T-cell (primary cell): ENCODE results near the gene KCTD7. TPM values are rescaled to one million over a fixed set of nuclear protein-coding genes. Genes with fewer than 3 reads are reported as not detected.
"Not testable (repeated sequence)": the region's sequence is repeated elsewhere in the genome, so short reads cannot be mapped to it uniquely, and the experiment has no call there.

Source experiments
- ATAC-seq, 4 experiments: fragments of 200-7000 bp in 3 of 4; fragments of 150-1000 bp in 1 of 4; cut with Tn5 transposase; replicated peaks in 1 of 4; 1 replicate in 3 of 4; 2 replicates in 1 of 4; pipeline ENCODE4 v1.10.0; 2021; ENCODE audit warnings: moderate library complexity in 3 of 4, mild to moderate bottlenecking in 2 of 4, moderate number of reproducible peaks in 1 of 4
- CTCF ChIA-PET, 2 donors: fragments of 300-600 bp; sonication (Branson Sonifier 250); formaldehyde crosslinking; loops; one replicate each; lab custom pipeline; 2022; ENCODE audit warnings: antibody characterized with exemption in 2 of 2; lab: Charles Lee
- POLR2A ChIA-PET, 2 donors: fragments of 300-600 bp; sonication (Branson Sonifier 250); formaldehyde crosslinking; loops; one replicate each; lab custom pipeline; 2022; ENCODE audit warnings: antibody characterized with exemption in 2 of 2; lab: Charles Lee
- DNase-seq, 35 experiments: peaks; one replicate each; pipeline versions ENCODE4 v3.0.0 to v3.0.0-alpha.2; 2013 to 2023
- H3K27ac ChIP-seq: one replicate; pipeline ENCODE4 v1.5.1; 2013; ENCODE audit warnings: low read length
- H3K27me3 ChIP-seq, 2 experiments: replicated peaks in 1 of 2; 1 replicate in 1 of 2; 2 replicates in 1 of 2; pipeline versions ENCODE4 v1.6.1 to v1.7.0; 2013; ENCODE audit warnings: low read length in 1 of 2, mixed read lengths in 1 of 2; ENCODE audit not compliant: control insufficient read depth in 2 of 2, insufficient read depth in 2 of 2; ENCODE audit errors: extremely low read depth in 1 of 2
- H3K36me3 ChIP-seq, 2 donors: 1 replicate in 1 of 2; 2 replicates in 1 of 2; pipeline versions ENCODE4 v1.6.1 to v1.7.0; 2013; ENCODE audit warnings: low read length in 1 of 2; ENCODE audit not compliant: control insufficient read depth in 2 of 2, insufficient read depth in 1 of 2; ENCODE audit errors: extremely low read depth in 1 of 2
- H3K4me1 ChIP-seq, 2 experiments: 1 replicate in 1 of 2; 2 replicates in 1 of 2; pipeline versions ENCODE4 v1.6.1 to v1.7.0; 2013; ENCODE audit warnings: low read length in 2 of 2, mixed read lengths in 1 of 2; ENCODE audit not compliant: insufficient read depth in 2 of 2, control insufficient read depth in 1 of 2; ENCODE audit errors: extremely low read depth in 1 of 2
- H3K4me3 ChIP-seq, 2 donors: 1 replicate in 1 of 2; 2 replicates in 1 of 2; pipeline versions ENCODE4 v1.5.1 to v1.7.0; 2013; ENCODE audit warnings: mild to moderate bottlenecking in 2 of 2, low read length in 1 of 2, moderate library complexity in 1 of 2; ENCODE audit not compliant: control insufficient read depth in 1 of 2; ENCODE audit errors: extremely low read depth in 1 of 2
- H3K9me3 ChIP-seq: 2 replicates; pipeline ENCODE4 v1.7.0; 2013
- H3K27ac Mint-ChIP-seq, 2 donors: one replicate each; pipeline ENCODE4 v1.8.0; 2020 to 2021; ENCODE audit warnings: mild to moderate bottlenecking in 2 of 2, mixed read lengths in 2 of 2
- H3K27me3 Mint-ChIP-seq, 2 donors: one replicate each; pipeline ENCODE4 v1.8.0; 2021 to 2022; ENCODE audit warnings: mixed read lengths in 2 of 2
- H3K36me3 Mint-ChIP-seq: one replicate; pipeline ENCODE4 v1.8.0; 2021; ENCODE audit warnings: mixed read lengths
- H3K4me1 Mint-ChIP-seq, 3 donors: one replicate each; pipeline ENCODE4 v1.8.0; 2020 to 2022; ENCODE audit warnings: mixed read lengths in 3 of 3, mild to moderate bottlenecking in 1 of 3
- H3K4me3 Mint-ChIP-seq, 3 donors: one replicate each; pipeline ENCODE4 v1.8.0; 2020 to 2022; ENCODE audit warnings: mild to moderate bottlenecking in 3 of 3, mixed read lengths in 3 of 3, moderate library complexity in 3 of 3
- H3K9me3 Mint-ChIP-seq, 3 donors: one replicate each; pipeline ENCODE4 v1.8.0; 2020 to 2022; ENCODE audit warnings: mixed read lengths in 3 of 3
- WGBS: methylation state at CpG from one replicate; pipeline ENCODE4 v1.1.5; 2013; ENCODE audit warnings: missing lambda C conversion rate; ENCODE audit not compliant: insufficient coverage; 5-methylcytosine and 5-hydroxymethylcytosine counted together
- total RNA-seq, 35 experiments: library from RNA in 6 of 35; stranded (reverse) in 6 of 35; fragments of 120-200 nt in 1 of 35; gene quantifications; one replicate each; pipeline versions ENCODE4 v1.2.1 to v1.2.4 and lab custom pipeline; 2013 to 2026

Gene KCTD7
- total RNA-seq, 5 donors from 2014 or later (not counting 1 experiment from before 2014, with no cell fraction given), result 23.1 to 44.3 (median 39.3) TPM

GRCh38 chr7:66653719-66654274 lies 25.1 kb downstream of the KCTD7 start:
- H3K9me3 ChIP-seq, H3K36me3 Mint-ChIP-seq, H3K36me3 ChIP-seq, ATAC-seq, H3K9me3 Mint-ChIP-seq, H3K27me3 ChIP-seq, H3K27me3 Mint-ChIP-seq: not testable (repeated sequence)
- Mint-ChIP-seq H3K27ac (peak overlapping the region; percentile 93 to 94), H3K4me1 (peaks cover 25 to 35% (median 34%) of the 10 kb centered on the region in 3 donors), H3K4me3 (peak overlapping the region; percentile 95 to 98 (median 98))
- Histone ChIP-seq H3K4me3 (peak overlapping the region; percentile 77 to 99), H3K4me1 (peaks cover 5 to 24% of the 10 kb centered on the region in 2 experiments), H3K27ac (peak overlapping the region; percentile 99)
- ChIA-PET CTCF (interaction anchor here in 1 of 2 donors (0.6 to 0.7 kb wide), 2 partner anchors 25 to 86 kb away, joined by 3 to 6 read pairs; partner anchors contain the start of gene KCTD7), POLR2A (interaction anchor here (0.5 to 1.6 kb wide), 9 partner anchors 15 to 651 kb away, joined by 3 to 8 read pairs (median 4); partner anchors contain the start of gene RABGEF1 (in 1 of the 2))
- WGBS, result 13% methylated on average over 36 of the region's 41 CpGs
- DNase-seq, result peak in 1 of 35 experiments; percentile 20

GRCh38 chr7:66654275-66655112 lies 25.8 kb downstream of the KCTD7 start:
- H3K9me3 Mint-ChIP-seq, result no peaks in the 10 kb centered on the region
- Histone ChIP-seq H3K4me3 (peak overlapping the region; percentile 77 to 99), H3K36me3 (no peaks in the 10 kb centered on the region), H3K27me3 (no peaks in the 10 kb centered on the region), H3K9me3 (no peaks in the 10 kb centered on the region), H3K4me1 (peaks cover 5 to 24% of the 10 kb centered on the region in 2 experiments), H3K27ac (peak overlapping the region; percentile 99)
- POLR2A ChIA-PET, result interaction anchor here (0.5 to 1.6 kb wide), 11 partner anchors 16 to 650 kb away, joined by 3 to 8 read pairs (median 5); partner anchors contain the start of gene RABGEF1 (in 1 of the 2)
- ATAC-seq (peak; percentile 94 to 96 (median 94)), DNase-seq (peak; percentile 94 to 99 (median 97))
- CTCF ChIA-PET, result interaction anchor here in 1 of 2 donors (0.6 to 0.7 kb wide), 2 partner anchors 26 to 85 kb away, joined by 3 to 6 read pairs; partner anchors contain the start of gene KCTD7
- no peaks in the 10 kb centered on the region for H3K36me3 Mint-ChIP-seq
- under 1% methylated on average over 80 of the region's 92 CpGs for WGBS
- no peaks in the 10 kb centered on the region for H3K27me3 Mint-ChIP-seq
- peak overlapping the region; percentile 95 to 98 (median 98) for H3K4me3 Mint-ChIP-seq
- H3K27ac Mint-ChIP-seq, result peak overlapping the region; percentile 93 to 94
- peaks cover 25 to 35% (median 34%) of the 10 kb centered on the region in 3 donors for H3K4me1 Mint-ChIP-seq

GRCh38 chr7:66655113-66655806 lies 26.6 kb downstream of the KCTD7 start:
- H3K36me3 Mint-ChIP-seq, CTCF ChIA-PET, H3K9me3 Mint-ChIP-seq, H3K27me3 Mint-ChIP-seq, ATAC-seq, H3K36me3 ChIP-seq, H3K9me3 ChIP-seq, H3K27me3 ChIP-seq, H3K27ac ChIP-seq: not testable (repeated sequence)
- Histone ChIP-seq H3K4me1 (peaks cover 5 to 24% of the 10 kb centered on the region in 2 experiments), H3K4me3 (peak overlapping the region; percentile 77 to 99)
- POLR2A ChIA-PET, result interaction anchor here (0.5 to 1.6 kb wide), 5 partner anchors 24 to 162 kb away, joined by 3 to 7 read pairs (median 5); no protein-coding TSS in a partner anchor
- WGBS, result 30% methylated on average over 20 of the region's 28 CpGs
- Mint-ChIP-seq H3K27ac (peak overlapping the region in 1 of 2 donors; percentile 80), H3K4me3 (peak overlapping the region; percentile 95 to 98 (median 98)), H3K4me1 (peaks cover 25 to 35% (median 34%) of the 10 kb centered on the region in 3 donors)
- peak in 4 of 35 experiments; percentile 2 to 16 (median 8) for DNase-seq

- H3K9me3 Mint-ChIP-seq, H3K36me3 ChIP-seq, H3K27me3 Mint-ChIP-seq, H3K27ac ChIP-seq, H3K36me3 Mint-ChIP-seq, DNase-seq, H3K27ac Mint-ChIP-seq, H3K4me3 ChIP-seq, ATAC-seq, CTCF ChIA-PET, H3K27me3 ChIP-seq, H3K9me3 ChIP-seq: not testable (repeated sequence)
- Mint-ChIP-seq H3K4me1 (peaks cover 25 to 35% (median 34%) of the 10 kb centered on the region in 3 donors), H3K4me3 (peak overlapping the region; percentile 65 to 98 (median 95))
- H3K4me1 ChIP-seq, result peaks cover 5 to 24% of the 10 kb centered on the region in 2 experiments
- POLR2A ChIA-PET, result interaction anchor here in 1 of 2 donors (0.6 kb wide), 1 partner anchor 84 kb away, joined by 6 read pairs; no protein-coding TSS in a partner anchor
- WGBS, result 94% methylated on average over 2 of the region's 11 CpGs
Measured at GRCh38 chr7:66655826-66656485, 27.3 kb downstream of the KCTD7 start.

- Mint-ChIP-seq H3K4me1 (peaks cover 24 to 28% (median 28%) of the 10 kb centered on the region in 3 donors), H3K27ac (no peak overlapping the region), H3K4me3 (no peak overlapping the region), H3K9me3 (no peaks in the 10 kb centered on the region), H3K27me3 (no peaks in the 10 kb centered on the region), H3K36me3 (no peaks in the 10 kb centered on the region)
- no peak for ATAC-seq
- Histone ChIP-seq H3K27me3 (no peaks in the 10 kb centered on the region), H3K36me3 (no peaks in the 10 kb centered on the region), H3K9me3 (no peaks in the 10 kb centered on the region), H3K27ac (no peak overlapping the region), H3K4me3 (no peak overlapping the region), H3K4me1 (peaks cover 5 to 24% of the 10 kb centered on the region in 2 experiments)
- WGBS, result 50% methylated on average over 2 of the region's 2 CpGs
- POLR2A ChIA-PET, result interaction anchor here in 1 of 2 donors (0.6 kb wide), 1 partner anchor 30 kb away, joined by 4 read pairs; no protein-coding TSS in a partner anchor
- CTCF ChIA-PET, result interaction anchor here in 1 of 2 donors (0.7 kb wide), 1 partner anchor 24 kb away, joined by 3 read pairs; no protein-coding TSS in a partner anchor
- no peak for DNase-seq
Measured at GRCh38 chr7:66657798-66658197, 29.1 kb downstream of the KCTD7 start.
